Subcutaneous abdominal adipose tissue (tissue), 5 donors: Measurements from ENCODE around the gene ANKRD13D.

Source experiments
- H3K27ac ChIP-seq: one replicate; pipeline ENCODE4 v1.7.0; 2013; ENCODE audit warnings: low read depth, mild to moderate bottlenecking, inconsistent platforms, low read length, moderate library complexity
- H3K27me3 ChIP-seq, 5 donors: one replicate each; pipeline ENCODE4 v1.7.0; 2013; ENCODE audit warnings: low read length in 5 of 5, inconsistent platforms in 1 of 5; ENCODE audit not compliant: control insufficient read depth in 5 of 5, insufficient read depth in 4 of 5
- H3K36me3 ChIP-seq, 5 donors: one replicate each; pipeline ENCODE4 v1.7.0; 2013; ENCODE audit warnings: low read length in 5 of 5; ENCODE audit not compliant: control insufficient read depth in 5 of 5, insufficient read depth in 5 of 5
- H3K4me1 ChIP-seq, 5 donors: one replicate each; pipeline ENCODE4 v1.7.0; 2013; ENCODE audit warnings: low read length in 5 of 5, mild to moderate bottlenecking in 3 of 5, moderate library complexity in 1 of 5; ENCODE audit not compliant: control insufficient read depth in 5 of 5, insufficient read depth in 5 of 5
- H3K4me3 ChIP-seq, 5 donors: one replicate each; pipeline ENCODE4 v1.7.0; 2013; ENCODE audit warnings: low read length in 5 of 5, low read depth in 1 of 5
- H3K9ac ChIP-seq, 5 donors: one replicate each; pipeline ENCODE4 v1.7.0; 2013; ENCODE audit warnings: low read length in 5 of 5, mild to moderate bottlenecking in 4 of 5, moderate library complexity in 3 of 5
- H3K9me3 ChIP-seq, 5 donors: one replicate each; pipeline ENCODE4 v1.7.0; 2013; ENCODE audit warnings: low read length in 5 of 5; ENCODE audit not compliant: control insufficient read depth in 5 of 5
- donor health status: healthy.
- donor health status: healthy.
- donor health status: healthy.
- donor health status: healthy.
- donor health status: healthy.

Gene ANKRD13D

GRCh38 chr11:67303835-67304411 is 14.8 kb downstream of the ANKRD13D start:
- no peak overlapping the region for H3K27ac ChIP-seq
- no peaks in the 10 kb centered on the region for H3K27me3 ChIP-seq
- peak overlapping the region in 4 of 5 donors; percentile 70 to 82 (median 77) for H3K9ac ChIP-seq
- peaks cover 2 to 38% (median 27%) of the 10 kb centered on the region in 5 donors for H3K4me1 ChIP-seq
- H3K9me3 ChIP-seq = no peaks in the 10 kb centered on the region
- H3K4me3 ChIP-seq = peak overlapping the region in 4 of 5 donors; percentile 67 to 86 (median 83)
- peaks cover 0 to 55% (median 48%) of the 10 kb centered on the region in 5 donors for H3K36me3 ChIP-seq

- no peak overlapping the region for H3K27ac ChIP-seq
- peak overlapping the region in 4 of 5 donors; percentile 67 to 86 (median 83) for H3K4me3 ChIP-seq
Observed at GRCh38 chr11:67304511-67305113, 15.5 kb downstream of the ANKRD13D start.

GRCh38 chr11:67306769-67307544 is 17.9 kb downstream of the ANKRD13D start:
- no peaks in the 10 kb centered on the region for H3K9me3 ChIP-seq
- no peak overlapping the region for H3K4me3 ChIP-seq
- H3K27ac ChIP-seq = no peak overlapping the region
- peaks cover 0 to 55% (median 45%) of the 10 kb centered on the region in 5 donors for H3K36me3 ChIP-seq
- H3K27me3 ChIP-seq = no peaks in the 10 kb centered on the region
- H3K4me1 ChIP-seq = peaks cover 2 to 30% (median 24%) of the 10 kb centered on the region in 5 donors
- H3K9ac ChIP-seq = no peak overlapping the region

More at GRCh38 chr11:67304511-67305113, 15.5 kb downstream of the ANKRD13D start:
- Histone ChIP-seq H3K9ac (peak overlapping the region in 2 of 5 donors; percentile 82), H3K27me3 (no peaks in the 10 kb centered on the region), H3K36me3 (peaks cover 0 to 55% (median 48%) of the 10 kb centered on the region in 5 donors), H3K4me1 (peaks cover 2 to 38% (median 27%) of the 10 kb centered on the region in 5 donors), H3K9me3 (no peaks in the 10 kb centered on the region)

GRCh38 chr11:67307545-67308001 is 18.5 kb downstream of the ANKRD13D start:
- no peaks in the 10 kb centered on the region for H3K27me3 ChIP-seq
- no peak overlapping the region for H3K4me3 ChIP-seq
- H3K9ac ChIP-seq = no peak overlapping the region
- H3K9me3 ChIP-seq = no peaks in the 10 kb centered on the region
- H3K4me1 ChIP-seq = peaks cover under 1 to 24% (median 18%) of the 10 kb centered on the region in 5 donors
- no peak overlapping the region for H3K27ac ChIP-seq
- H3K36me3 ChIP-seq = peaks cover 0 to 55% (median 46%) of the 10 kb centered on the region in 5 donors

- peaks cover 0 to 17% (median 12%) of the 10 kb centered on the region in 5 donors for H3K4me1 ChIP-seq
- H3K36me3 ChIP-seq = peaks cover 0 to 55% (median 46%) of the 10 kb centered on the region in 5 donors
- H3K4me3 ChIP-seq = no peak overlapping the region
- H3K27ac ChIP-seq = no peak overlapping the region
- no peak overlapping the region for H3K9ac ChIP-seq
- H3K27me3 ChIP-seq = no peaks in the 10 kb centered on the region
- no peaks in the 10 kb centered on the region for H3K9me3 ChIP-seq
Observed at GRCh38 chr11:67308031-67308866, 19.1 kb downstream of the ANKRD13D start.

GRCh38 chr11:67309166-67309565 is 20.1 kb downstream of the ANKRD13D start:
- Histone ChIP-seq H3K4me3 (no peak overlapping the region), H3K9ac (no peak overlapping the region), H3K27me3 (no peaks in the 10 kb centered on the region), H3K27ac (no peak overlapping the region), H3K9me3 (no peaks in the 10 kb centered on the region), H3K36me3 (peaks cover 0 to 55% (median 46%) of the 10 kb centered on the region in 5 donors), H3K4me1 (peaks cover 0 to 8% (median 8%) of the 10 kb centered on the region in 5 donors)

- no peaks in the 10 kb centered on the region for H3K27me3 ChIP-seq
- peaks cover 0 to 55% (median 46%) of the 10 kb centered on the region in 5 donors for H3K36me3 ChIP-seq
- H3K9ac ChIP-seq = no peak overlapping the region
- H3K4me3 ChIP-seq = no peak overlapping the region
- H3K9me3 ChIP-seq = no peaks in the 10 kb centered on the region
- H3K27ac ChIP-seq = no peak overlapping the region
- H3K4me1 ChIP-seq = peaks cover 0 to 3% (median 3%) of the 10 kb centered on the region in 5 donors
Observed at GRCh38 chr11:67309661-67310061, 20.6 kb downstream of the ANKRD13D start.

- H3K4me1 ChIP-seq = no peaks in the 10 kb centered on the region
- H3K27me3 ChIP-seq = no peaks in the 10 kb centered on the region
- no peaks in the 10 kb centered on the region for H3K9me3 ChIP-seq
- no peak overlapping the region for H3K4me3 ChIP-seq
- no peak overlapping the region for H3K27ac ChIP-seq
- H3K9ac ChIP-seq = no peak overlapping the region
- H3K36me3 ChIP-seq = peaks cover 0 to 55% (median 46%) of the 10 kb centered on the region in 5 donors
Observed at GRCh38 chr11:67310246-67311050, 21.3 kb downstream of the ANKRD13D start.

GRCh38 chr11:67311051-67311555 is 22.0 kb downstream of the ANKRD13D start:
- Histone ChIP-seq H3K27ac (no peak overlapping the region), H3K4me1 (no peaks in the 10 kb centered on the region), H3K36me3 (peaks cover 0 to 55% (median 46%) of the 10 kb centered on the region in 5 donors), H3K9me3 (no peaks in the 10 kb centered on the region), H3K4me3 (no peak overlapping the region), H3K9ac (no peak overlapping the region), H3K27me3 (no peaks in the 10 kb centered on the region)
